Suprapubic skin (tissue), 3 donors: Measurements from ENCODE around the gene NAA60.

Experiments
- POLR2A ChIP-seq, 2 donors: fragments of 450-650 bp; IDR thresholded peaks; one replicate each; pipeline ENCODE4 v1.6.1; 2017; ENCODE audit warnings: antibody characterized with exemption in 2 of 2, mild to moderate bottlenecking in 2 of 2, moderate library complexity in 2 of 2
- TF ChIP-seq, protein P1 (sequence below), 2 donors: fragments of 200-600 bp in 1 of 2; fragments of 450-650 bp in 1 of 2; sonication (generic) in 1 of 2; IDR thresholded peaks; one replicate each; pipeline ENCODE4 v1.5.1; 2016 to 2019; ENCODE audit warnings: antibody characterized with exemption in 2 of 2, mild to moderate bottlenecking in 1 of 2, moderate library complexity in 1 of 2

DNA sequence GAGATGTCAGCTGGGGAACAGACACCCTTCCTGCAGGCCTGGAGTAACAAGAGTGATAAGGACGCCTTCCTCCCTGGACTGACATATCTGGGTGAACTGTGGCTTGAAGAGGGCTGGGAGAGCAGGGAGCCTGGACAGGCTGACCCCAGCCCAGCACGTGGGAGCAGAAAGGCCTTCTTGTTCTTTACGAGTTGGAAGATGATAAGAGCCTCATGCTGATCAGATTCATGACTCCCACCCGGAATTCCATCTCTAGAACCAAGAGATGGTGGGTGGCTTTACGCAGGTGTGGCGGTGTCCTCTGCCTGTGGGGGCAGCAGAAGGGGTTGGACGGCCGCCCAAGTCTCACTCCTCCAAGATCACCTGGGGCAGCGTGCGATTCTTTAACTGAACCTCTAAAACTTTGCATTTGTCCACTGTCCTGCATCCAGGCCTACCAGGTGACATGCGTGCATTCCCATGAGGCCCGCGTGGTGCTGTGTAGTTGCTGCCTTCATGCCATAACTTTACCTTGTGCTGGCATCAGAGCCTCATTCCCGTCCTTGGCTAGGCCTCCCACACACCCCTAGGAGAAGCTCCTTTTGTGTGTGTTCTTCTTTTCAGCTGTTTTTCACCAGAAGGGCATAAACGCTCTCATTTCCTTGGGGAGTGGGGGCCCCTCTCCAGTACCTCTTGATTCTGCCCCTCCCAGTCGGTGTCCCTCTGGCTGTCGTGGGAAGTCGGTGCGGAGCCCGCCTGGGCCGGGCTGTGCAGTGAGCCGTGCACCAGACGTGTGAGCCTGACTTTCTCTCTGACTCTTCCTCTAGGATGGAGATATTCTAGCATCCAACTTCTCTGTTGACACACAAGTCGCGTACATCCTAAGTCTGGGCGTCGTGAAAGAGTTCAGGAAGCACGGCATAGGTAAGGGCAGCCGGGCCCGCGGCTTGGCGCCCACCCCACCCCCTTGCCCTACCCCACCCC lies 38.5 kb downstream of the NAA60 start:
- TF ChIP-seq, protein P1, sequence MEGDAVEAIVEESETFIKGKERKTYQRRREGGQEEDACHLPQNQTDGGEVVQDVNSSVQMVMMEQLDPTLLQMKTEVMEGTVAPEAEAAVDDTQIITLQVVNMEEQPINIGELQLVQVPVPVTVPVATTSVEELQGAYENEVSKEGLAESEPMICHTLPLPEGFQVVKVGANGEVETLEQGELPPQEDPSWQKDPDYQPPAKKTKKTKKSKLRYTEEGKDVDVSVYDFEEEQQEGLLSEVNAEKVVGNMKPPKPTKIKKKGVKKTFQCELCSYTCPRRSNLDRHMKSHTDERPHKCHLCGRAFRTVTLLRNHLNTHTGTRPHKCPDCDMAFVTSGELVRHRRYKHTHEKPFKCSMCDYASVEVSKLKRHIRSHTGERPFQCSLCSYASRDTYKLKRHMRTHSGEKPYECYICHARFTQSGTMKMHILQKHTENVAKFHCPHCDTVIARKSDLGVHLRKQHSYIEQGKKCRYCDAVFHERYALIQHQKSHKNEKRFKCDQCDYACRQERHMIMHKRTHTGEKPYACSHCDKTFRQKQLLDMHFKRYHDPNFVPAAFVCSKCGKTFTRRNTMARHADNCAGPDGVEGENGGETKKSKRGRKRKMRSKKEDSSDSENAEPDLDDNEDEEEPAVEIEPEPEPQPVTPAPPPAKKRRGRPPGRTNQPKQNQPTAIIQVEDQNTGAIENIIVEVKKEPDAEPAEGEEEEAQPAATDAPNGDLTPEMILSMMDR (IDR thresholded peaks at IDR 0.05) = no peak
- TF ChIP-seq POLR2A (IDR thresholded peaks at IDR 0.05) = no peak
